HepG2 (cell line): ENCODE measurements around the gene DAB1. TPM values are rescaled to one million over a fixed set of nuclear protein-coding genes. Genes with fewer than 3 reads are reported as not detected.

Experiments used
- BCL6 ChIP-seq: IDR thresholded peaks from 2 replicates; pipeline ENCODE4 v1.6.1; 2016; ENCODE audit warnings: missing genetic modification reagents, missing compliant biosample characterization
- FOXA3 ChIP-seq: IDR thresholded peaks from 2 replicates; pipeline ENCODE4 v1.6.1; 2016; ENCODE audit warnings: missing genetic modification reagents, missing compliant biosample characterization
- TFE3 ChIP-seq: IDR thresholded peaks from 2 replicates; pipeline ENCODE4 v1.6.1; 2016
- TP53 ChIP-seq: sonication (generic); formaldehyde crosslinking; conservative IDR thresholded peaks from 2 replicates; pipeline ENCODE4 v1.4.0; 2020; ENCODE audit warnings: missing genetic modification reagents
- ZBTB4 ChIP-seq: sonication (generic); formaldehyde crosslinking; IDR thresholded peaks from 2 replicates; pipeline ENCODE4 v1.4.0; 2020; ENCODE audit warnings: missing genetic modification reagents, mild to moderate bottlenecking, borderline replicate concordance
- ZNF414 ChIP-seq: sonication (generic); formaldehyde crosslinking; IDR thresholded peaks from 2 replicates; pipeline ENCODE4 v1.5.0; 2020; ENCODE audit warnings: missing genetic modification reagents
- ZNF598 ChIP-seq: sonication (generic); formaldehyde crosslinking; IDR thresholded peaks from 2 replicates; pipeline ENCODE4 v1.5.1; 2020; ENCODE audit warnings: mild to moderate bottlenecking, missing genetic modification reagents, borderline replicate concordance
- ZNF646 ChIP-seq: sonication (generic); formaldehyde crosslinking; IDR thresholded peaks from 2 replicates; pipeline ENCODE4 v1.9.0; 2021; ENCODE audit warnings: mild to moderate bottlenecking, missing genetic modification reagents
- ZNF687 ChIP-seq: sonication (generic); formaldehyde crosslinking; IDR thresholded peaks from 2 replicates; pipeline ENCODE4 v1.5.1; 2020; ENCODE audit warnings: mild to moderate bottlenecking, missing genetic modification reagents, moderate library complexity
- ZNF709 ChIP-seq: sonication (generic); formaldehyde crosslinking; IDR thresholded peaks from 2 replicates; pipeline ENCODE4 v1.5.0; 2020; ENCODE audit warnings: mild to moderate bottlenecking, missing genetic modification reagents
- ZNF713 ChIP-seq: sonication (generic); formaldehyde crosslinking; IDR thresholded peaks from 2 replicates; pipeline ENCODE4 v1.4.0; 2020; ENCODE audit warnings: mild to moderate bottlenecking, missing genetic modification reagents
- polyA plus RNA-seq, 8 experiments: library from polyadenylated mRNA; depleted of rRNA in 3 of 8; stranded (reverse) in 7 of 8; unstranded in 1 of 8; fragments of >200 nt; fragmentation: Illumina TruSeq in 4 of 8; extraction: Trizol in 4 of 8; gene quantifications; 2 replicates each; pipeline versions ENCODE4 v1.2.1 to v1.2.3, GENCODE V29; 2011 to 2016; ENCODE audit warnings: low read depth in 4 of 8, missing spikeins in 1 of 8, mixed read lengths in 1 of 8; ENCODE audit not compliant: insufficient read depth in 1 of 8
- total RNA-seq, 5 experiments: library from RNA; depleted of rRNA; stranded (reverse); fragments of >200 nt; fragmentation: Illumina TruSeq; extraction: Trizol; gene quantifications; 2 replicates each; pipeline ENCODE4 v1.2.3, GENCODE V29; 2016; ENCODE audit warnings: low read depth in 1 of 5

DAB1 gene
- total and polyA plus RNA-seq, 2 of the 13 experiments (the other 11 are each of a cell fraction or from before 2014, with no cell fraction given): 0.04 to 0.13 TPM

- TF ChIP-seq BCL6 (CRISPR knock-in tag): peak; percentile 80
- no peak for TF ChIP-seq ZNF414
- no peak for TF ChIP-seq TP53 (CRISPR knock-in tag)
- TF ChIP-seq ZNF646: no peak
- TF ChIP-seq TFE3 (CRISPR knock-in tag): no peak
- TF ChIP-seq FOXA3 (CRISPR knock-in tag): peak; percentile 89
- TF ChIP-seq ZNF687 (CRISPR knock-in tag): peak; percentile 55; the same call in 1 of the 2 replicates
- TF ChIP-seq ZNF598 (CRISPR knock-in tag): no peak
- TF ChIP-seq ZNF713 (CRISPR knock-in tag): no peak
- no peak for TF ChIP-seq ZBTB4
- no peak for TF ChIP-seq ZNF709
Measured at GRCh38 chr1:56967900-56968832, 455.7 kb downstream of the DAB1 start (continued).
